H7 (cell line): ENCODE measurements around the gene PRRX1. TPM values are rescaled to one million over a fixed set of nuclear protein-coding genes. Genes with fewer than 3 reads are reported as not detected.

ENCODE experiments used
- DNase-seq: peaks from one replicate; pipeline ENCODE4 v3.0.0; 2012
- H3K27me3 ChIP-seq: 2 replicates; pipeline ENCODE4 v1.6.0; 2011; ENCODE audit warnings: mild to moderate bottlenecking, low read length; ENCODE audit not compliant: control insufficient read depth, insufficient read depth
- H3K36me3 ChIP-seq: replicated peaks from 2 replicates; pipeline ENCODE4 v1.5.1; 2011; ENCODE audit warnings: low read length; ENCODE audit not compliant: control insufficient read depth, insufficient read depth
- H3K4me3 ChIP-seq: 2 replicates; pipeline ENCODE4 v1.5.1; 2011; ENCODE audit warnings: low read depth, mild to moderate bottlenecking, control low read depth, low read length, moderate library complexity; ENCODE audit not compliant: insufficient read depth
- total RNA-seq: library from RNA; depleted of rRNA; stranded (reverse); fragments of >200 nt; shearing (Covaris generic); gene quantifications from 2 replicates; pipeline ENCODE4 v1.2.3, GENCODE V29; 2014

PRRX1 gene
- total RNA-seq, 1 experiment from 2014 or later: not detected

DNA sequence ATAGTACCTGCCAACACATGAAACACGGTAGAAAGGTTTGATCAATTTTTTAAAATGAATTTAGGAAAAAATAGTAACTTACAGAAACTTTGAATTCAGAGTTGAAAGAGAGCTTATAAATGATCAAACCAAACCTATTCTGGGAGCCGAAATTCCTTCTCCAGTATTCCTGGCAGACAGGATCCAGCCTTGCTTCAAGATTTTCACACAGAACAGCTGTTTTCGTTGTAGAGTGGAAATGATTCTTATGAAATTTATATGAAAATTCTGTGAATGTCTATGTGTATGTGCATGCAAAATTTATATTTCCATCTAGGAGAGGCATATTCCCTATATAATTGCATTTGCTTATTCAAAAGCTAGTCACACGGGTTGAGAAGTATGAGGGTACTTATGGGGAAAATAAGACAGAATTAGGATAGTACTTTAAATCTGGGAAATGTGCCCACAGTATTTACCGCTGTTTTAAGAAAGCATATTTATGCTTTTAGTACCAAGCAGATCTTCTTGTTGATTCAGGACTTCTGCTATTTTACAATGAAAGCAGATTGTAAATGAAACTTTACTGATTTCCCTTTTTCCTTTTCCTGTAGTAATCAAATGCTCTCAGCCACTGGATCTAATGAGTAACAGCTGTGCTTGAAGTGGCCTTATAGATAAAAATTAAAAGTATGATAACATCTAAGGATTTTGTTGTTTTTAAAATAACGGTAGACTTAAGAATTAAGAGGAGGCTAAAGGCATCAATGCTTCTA lies 30.4 kb downstream of the PRRX1 start:
- H3K4me3 ChIP-seq: no peak overlapping the region
- DNase-seq: no peak
- H3K36me3 ChIP-seq: no peaks in the 10 kb centered on the region
- no peaks in the 10 kb centered on the region for H3K27me3 ChIP-seq

DNA sequence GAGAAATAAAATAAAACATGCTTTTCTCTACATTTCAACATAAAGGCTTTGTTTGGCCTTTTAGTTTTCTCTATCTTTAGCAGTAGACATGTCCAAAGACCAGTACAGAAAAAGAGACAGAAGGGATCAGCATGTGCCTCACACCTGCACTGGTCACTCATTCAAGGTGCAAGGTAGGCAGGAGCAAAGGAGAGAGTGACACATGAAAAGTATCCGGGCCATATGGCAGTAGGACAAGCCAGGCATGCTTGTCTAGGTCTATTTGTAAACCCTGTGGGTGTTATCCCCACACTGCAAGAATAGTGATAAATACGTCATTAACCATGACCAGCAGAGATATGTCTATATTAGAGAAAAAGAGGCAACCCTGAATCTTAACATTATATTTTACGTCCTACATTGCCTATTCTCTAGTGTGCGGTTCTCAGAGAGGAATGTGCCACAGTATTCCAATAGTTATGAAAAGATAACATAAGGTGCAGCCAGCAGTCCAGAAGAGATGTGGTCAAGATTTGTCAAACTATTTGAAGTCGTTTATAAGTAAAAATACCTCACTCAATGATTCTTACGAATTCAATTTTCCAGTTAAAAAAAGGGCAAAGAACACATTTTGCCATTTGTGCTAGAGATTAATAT lies 32.1 kb downstream of the PRRX1 start:
- Histone ChIP-seq H3K36me3 (no peaks in the 10 kb centered on the region), H3K27me3 (no peaks in the 10 kb centered on the region), H3K4me3 (no peak overlapping the region)
- DNase-seq: no peak

DNA sequence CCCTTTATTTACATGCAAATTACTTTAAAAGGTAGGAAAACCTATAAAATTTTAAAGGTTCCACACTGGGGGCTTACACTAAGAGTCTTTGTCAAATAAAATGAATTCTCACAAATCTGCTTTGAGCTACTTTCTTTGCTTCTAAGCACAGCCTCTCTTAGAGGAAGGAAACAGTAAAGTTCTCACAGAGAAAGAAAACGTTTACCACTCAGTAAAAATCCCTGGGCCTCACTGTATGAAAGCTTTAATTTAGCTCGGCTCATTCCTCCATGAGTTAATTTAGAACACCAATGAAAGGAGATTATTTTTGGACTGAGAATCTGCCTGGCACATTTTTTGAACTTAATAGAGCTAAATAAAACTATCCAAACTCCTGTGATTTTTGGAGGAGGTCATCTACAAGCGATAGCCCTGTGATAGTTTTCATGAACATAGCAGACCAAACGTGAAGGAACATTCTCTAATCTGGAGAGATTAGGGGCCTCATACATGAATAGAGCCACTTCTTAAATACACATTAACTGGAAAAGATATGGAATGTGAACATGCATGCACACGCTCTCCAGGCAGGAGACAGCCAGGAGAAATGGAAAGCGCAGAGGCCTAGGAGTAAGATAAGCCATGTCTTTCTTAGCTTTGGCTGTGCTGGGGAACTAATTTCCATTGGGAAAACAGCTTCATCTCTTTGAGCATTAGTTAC lies 32.8 kb downstream of the PRRX1 start:
- no peak for DNase-seq
- no peaks in the 10 kb centered on the region for H3K27me3 ChIP-seq
- no peak overlapping the region for H3K4me3 ChIP-seq
- no peaks in the 10 kb centered on the region for H3K36me3 ChIP-seq

DNA sequence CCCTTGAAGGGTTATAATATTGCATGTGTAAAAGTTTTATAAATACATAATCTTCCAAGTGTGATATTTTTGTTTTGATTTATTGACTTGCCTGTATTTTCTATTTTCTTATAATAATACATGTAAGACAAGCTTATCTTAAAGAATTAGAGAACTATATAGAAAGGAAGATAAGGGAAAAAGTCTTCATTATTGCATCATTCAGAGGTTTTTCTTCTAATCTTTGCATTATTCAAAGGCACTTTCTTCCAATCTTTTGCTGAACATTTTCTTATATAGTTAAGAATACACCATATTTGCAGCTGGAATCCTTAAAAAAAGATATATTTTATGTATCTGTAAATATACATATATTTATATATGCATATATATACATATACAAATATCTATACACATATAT lies 33.4 kb downstream of the PRRX1 start:
- no peaks in the 10 kb centered on the region for H3K36me3 ChIP-seq
- no peak overlapping the region for H3K4me3 ChIP-seq
- no peaks in the 10 kb centered on the region for H3K27me3 ChIP-seq
- DNase-seq: no peak

DNA sequence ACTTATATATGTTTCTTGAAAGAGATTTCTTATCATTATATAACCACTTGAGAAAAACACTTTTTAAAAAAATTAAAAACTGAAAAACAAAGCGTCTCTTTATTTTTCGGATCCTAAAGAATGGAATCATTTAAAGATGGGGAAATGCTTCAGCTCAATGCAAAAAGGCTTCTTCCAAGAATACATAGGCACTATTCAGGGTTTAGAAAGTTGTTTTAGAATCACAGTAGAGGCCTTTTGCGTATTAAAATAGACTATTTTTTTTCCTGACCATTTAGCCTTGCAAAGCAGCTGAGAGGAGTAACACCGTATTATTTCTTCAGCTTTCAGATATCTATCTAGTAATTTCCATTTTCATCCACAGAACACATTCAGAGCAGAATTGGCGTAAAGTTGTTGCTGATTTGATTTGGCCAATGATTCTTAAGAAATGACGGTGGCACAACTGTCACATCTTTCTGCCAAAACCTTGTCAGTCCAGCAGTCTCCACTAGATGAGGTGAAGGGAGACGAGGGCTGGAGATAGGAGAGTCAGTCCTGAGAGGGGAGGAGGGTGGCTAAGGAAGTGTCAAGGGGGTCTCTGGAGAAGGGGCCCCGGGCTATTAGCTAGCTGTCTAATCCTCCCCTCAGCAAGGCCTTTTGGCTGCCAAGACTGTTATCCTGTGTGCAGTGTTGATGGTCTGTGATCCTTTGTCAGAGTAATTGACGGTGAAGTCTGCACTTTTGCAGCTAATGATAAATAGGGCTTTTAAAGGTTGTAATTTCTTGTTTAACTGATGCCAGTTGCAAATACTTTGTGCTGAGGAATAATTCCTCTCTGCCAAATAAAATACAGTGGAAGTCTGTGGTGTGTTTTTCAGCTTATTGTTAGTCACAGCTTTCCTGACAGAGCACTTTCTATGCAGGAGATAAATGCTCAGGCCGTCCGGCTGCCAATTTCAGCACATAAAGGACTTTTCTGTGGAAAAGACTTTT lies 34.7 kb downstream of the PRRX1 start:
- Histone ChIP-seq H3K36me3 (no peaks in the 10 kb centered on the region), H3K4me3 (no peak overlapping the region), H3K27me3 (no peaks in the 10 kb centered on the region)
- DNase-seq: no peak

DNA sequence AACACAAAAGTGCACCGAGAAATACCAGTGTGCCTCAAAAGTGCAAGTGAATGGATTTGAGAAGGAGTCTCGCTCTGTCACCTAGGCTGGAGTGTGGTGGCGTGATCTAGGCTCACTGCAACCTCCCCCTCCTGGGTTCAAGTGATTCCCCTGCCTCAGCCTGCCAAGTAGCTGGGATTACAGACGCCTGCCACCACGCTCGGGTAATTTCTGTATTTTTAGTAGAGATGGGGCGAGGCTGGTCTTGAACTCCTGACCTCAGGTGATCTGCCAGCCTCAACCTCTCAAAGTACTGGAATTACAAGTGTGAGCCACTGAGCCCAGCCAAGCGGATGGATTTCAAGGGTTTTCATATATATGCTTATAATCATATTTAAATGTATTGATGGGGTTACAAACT lies 35.8 kb downstream of the PRRX1 start:
- Histone ChIP-seq H3K27me3 (no peaks in the 10 kb centered on the region), H3K4me3 (no peak overlapping the region), H3K36me3 (no peaks in the 10 kb centered on the region)
- DNase-seq: no peak

DNA sequence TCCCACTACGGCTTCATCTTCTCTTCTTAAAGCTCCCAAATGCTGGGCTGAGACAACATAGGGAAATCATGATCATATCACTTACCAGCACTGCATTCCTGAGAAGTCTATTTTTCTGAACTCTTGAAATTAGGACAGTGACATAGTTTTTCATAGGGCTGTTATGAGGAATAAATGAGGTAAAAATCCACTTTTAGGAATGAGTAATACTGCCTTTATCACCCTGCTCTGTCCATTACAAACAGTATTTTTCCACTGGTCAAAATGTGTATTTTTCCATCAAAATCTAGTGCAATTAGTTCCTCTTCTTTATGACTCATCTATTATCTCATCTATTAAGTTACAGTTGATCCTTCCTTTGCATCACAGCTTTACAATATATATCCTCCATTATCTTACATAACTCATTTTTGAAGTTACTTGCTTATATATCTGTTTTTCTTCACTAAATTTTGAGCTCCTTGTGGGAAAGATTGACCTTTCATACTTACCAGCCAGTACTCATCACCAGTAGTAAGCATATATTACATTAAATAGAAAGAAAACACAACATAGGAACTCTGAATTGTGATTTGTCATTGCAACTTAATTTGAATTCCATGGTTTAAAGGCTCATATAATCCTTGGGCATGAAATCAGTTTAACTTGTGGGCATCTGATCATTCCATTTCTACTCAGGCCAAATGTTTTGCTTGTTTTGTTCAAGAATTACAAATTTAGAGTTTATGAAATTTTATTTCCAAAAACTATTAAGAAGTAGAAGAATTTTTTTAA lies 37.1 kb downstream of the PRRX1 start:
- no peaks in the 10 kb centered on the region for H3K36me3 ChIP-seq
- DNase-seq: no peak
- H3K27me3 ChIP-seq: no peaks in the 10 kb centered on the region
- no peak overlapping the region for H3K4me3 ChIP-seq

DNA sequence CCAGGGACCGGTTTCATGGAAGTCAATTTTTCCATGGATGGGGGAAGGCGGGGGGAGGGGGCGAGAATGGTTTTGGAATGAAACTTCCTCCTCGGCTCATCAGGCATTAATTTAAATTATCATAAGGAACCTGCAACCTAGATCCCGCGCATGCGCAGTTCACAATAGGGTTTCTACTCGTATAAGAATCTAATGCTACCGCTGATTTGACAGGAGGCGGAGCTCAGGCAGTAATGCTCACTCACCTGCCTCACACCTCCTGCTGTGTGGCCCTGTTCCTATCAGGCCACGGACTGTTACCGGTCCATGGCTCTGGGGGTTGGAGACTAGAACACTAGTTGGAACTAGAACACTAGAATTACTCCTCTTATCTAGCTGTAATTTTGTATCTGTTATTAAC lies 38.0 kb downstream of the PRRX1 start:
- no peaks in the 10 kb centered on the region for H3K27me3 ChIP-seq
- H3K36me3 ChIP-seq: no peaks in the 10 kb centered on the region
- DNase-seq: no peak
- H3K4me3 ChIP-seq: no peak overlapping the region

DNA sequence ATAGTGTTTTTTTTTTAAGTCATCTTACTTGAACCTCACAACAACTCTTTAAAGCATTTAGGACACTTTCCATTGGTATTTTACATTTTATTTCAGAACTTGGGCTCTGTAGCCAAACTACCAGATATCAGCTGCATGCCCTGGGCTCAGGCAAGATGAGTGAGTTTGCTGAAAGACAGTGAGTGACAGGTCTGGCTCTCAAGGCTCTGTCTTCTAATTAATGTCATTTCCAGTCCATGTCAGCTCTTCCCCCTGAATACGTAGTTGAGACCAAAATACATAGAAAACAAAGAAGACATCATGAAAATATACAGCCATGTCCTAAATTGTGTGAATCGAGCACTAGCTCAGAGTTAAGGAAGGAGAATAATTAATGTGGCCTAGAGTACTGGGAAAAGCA lies 39.7 kb downstream of the PRRX1 start:
- no peak for DNase-seq
- H3K27me3 ChIP-seq: no peaks in the 10 kb centered on the region
- H3K36me3 ChIP-seq: no peaks in the 10 kb centered on the region
- H3K4me3 ChIP-seq: no peak overlapping the region

DNA sequence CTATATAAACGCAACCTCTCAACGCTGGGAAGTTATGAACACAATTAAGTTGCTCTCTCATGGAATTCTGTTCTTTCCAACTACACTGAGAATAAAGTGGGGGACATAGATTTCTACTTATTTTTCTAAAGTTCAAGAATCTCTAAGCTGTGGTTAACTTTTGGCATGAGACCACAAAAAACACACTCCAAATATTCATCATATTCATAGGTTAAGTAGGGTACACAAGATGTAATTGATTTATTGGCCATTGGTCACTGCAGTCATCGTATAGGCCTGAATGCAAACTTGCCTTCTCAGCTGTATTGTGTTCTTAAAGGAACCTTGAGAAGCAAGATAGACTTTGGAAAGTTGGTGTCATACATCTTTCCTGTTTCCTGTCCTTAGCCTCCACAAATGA lies 40.3 kb downstream of the PRRX1 start:
- Histone ChIP-seq H3K27me3 (no peaks in the 10 kb centered on the region), H3K36me3 (no peaks in the 10 kb centered on the region), H3K4me3 (no peak overlapping the region)
- DNase-seq: no peak

DNA sequence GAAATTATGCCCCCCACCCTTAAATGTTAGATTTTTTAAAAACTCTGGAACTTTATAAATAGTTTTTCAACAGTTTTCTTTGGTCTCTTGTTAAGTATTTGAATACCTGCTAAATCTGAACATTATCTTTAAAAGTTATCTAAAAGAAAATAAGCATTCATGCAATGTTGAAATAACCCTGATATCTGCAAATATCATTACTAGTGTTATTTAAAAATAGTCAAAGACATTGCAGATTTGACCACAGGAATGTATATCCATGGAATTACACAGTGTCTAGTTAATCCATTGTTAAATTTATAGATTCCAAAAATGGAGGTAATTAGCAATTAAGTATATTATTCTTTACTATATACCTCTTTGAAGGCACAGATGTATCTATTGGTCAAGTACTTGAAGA lies 42.0 kb downstream of the PRRX1 start:
- H3K4me3 ChIP-seq: no peak overlapping the region
- H3K27me3 ChIP-seq: no peaks in the 10 kb centered on the region
- H3K36me3 ChIP-seq: no peaks in the 10 kb centered on the region
- DNase-seq: no peak

DNA sequence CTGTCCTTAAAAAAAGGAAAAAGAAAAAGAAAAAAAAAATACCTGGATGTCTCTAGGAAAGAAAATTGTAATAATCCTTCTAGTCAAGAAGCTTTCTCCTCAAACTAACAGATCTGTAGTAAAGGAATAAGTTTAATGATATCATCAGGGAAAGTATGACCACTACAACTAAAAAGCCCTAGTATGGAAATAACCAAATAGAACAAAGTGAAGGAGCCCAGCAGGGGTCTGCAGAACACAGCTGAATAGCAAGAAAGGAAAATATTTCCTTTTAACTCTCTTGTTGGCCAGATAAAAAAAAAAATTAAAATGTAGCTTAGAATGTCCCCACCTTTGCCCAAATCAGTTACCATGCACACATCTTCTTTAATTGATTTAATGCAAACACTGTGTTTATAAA lies 43.2 kb downstream of the PRRX1 start:
- no peak overlapping the region for H3K4me3 ChIP-seq
- H3K27me3 ChIP-seq: no peaks in the 10 kb centered on the region
- DNase-seq: no peak
- no peaks in the 10 kb centered on the region for H3K36me3 ChIP-seq

DNA sequence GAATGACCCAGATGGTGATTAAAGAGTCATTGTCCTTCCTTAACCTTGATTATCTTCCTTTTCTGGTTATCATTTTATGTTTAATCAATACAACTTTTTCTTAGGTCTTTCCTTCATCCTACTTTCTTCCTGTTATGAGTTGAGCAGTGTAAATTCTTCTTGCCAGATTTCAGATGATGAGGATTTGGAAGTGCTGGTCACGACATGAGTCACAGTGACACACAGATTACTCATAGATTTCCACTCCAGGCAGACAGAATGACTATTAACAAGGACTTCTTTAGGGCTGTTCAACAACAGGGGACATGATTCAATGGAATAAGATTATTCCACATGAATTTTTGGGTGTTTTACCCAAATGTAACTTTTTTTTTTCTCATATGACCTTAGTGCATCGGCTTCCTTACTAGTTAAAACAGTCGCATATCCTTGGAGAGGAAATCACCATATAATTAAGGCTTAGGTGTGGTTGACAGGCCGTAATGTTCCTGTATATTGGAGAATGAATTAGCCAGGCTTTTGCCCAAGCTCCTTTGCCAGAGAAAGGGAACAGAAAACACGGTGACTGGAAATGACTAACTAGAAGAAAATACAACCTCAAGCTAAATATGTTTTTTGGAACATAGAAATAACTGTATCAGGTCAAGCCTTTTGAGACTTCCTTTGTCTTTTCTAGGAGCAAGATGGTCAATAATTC lies 44.2 kb downstream of the PRRX1 start:
- no peak for DNase-seq
- Histone ChIP-seq H3K27me3 (no peaks in the 10 kb centered on the region), H3K36me3 (no peaks in the 10 kb centered on the region), H3K4me3 (no peak overlapping the region)
